Activated CD4-positive, alpha-beta T cell treated with anti-CD3 and anti-CD28 coated beads, Interleukin-2, amount 50 U/mL, for 48 hours (primary cell): ENCODE results near the gene SLC22A31.
"Not testable (repeated sequence)": the region's sequence is repeated elsewhere in the genome, so short reads cannot be mapped to it uniquely, and the experiment has no call there.

ENCODE experiments used
- DNase-seq, 2 experiments: peaks; one replicate each; pipeline ENCODE4 v3.0.0-alpha.2; 2020

The SLC22A31 gene

GRCh38 chr16:89178453-89179147 is 21.7 kb downstream of the SLC22A31 start:
- DNase-seq: no peak

GRCh38 chr16:89177501-89177900 is 22.8 kb downstream of the SLC22A31 start:
- no peak for DNase-seq

- DNase-seq: no peak
Observed at GRCh38 chr16:89176717-89177116, 23.6 kb downstream of the SLC22A31 start.

- no peak for DNase-seq
Observed at GRCh38 chr16:89176147-89176690, 24.1 kb downstream of the SLC22A31 start.

GRCh38 chr16:89175280-89176146 is 24.8 kb downstream of the SLC22A31 start:
- no peak for DNase-seq

DNA sequence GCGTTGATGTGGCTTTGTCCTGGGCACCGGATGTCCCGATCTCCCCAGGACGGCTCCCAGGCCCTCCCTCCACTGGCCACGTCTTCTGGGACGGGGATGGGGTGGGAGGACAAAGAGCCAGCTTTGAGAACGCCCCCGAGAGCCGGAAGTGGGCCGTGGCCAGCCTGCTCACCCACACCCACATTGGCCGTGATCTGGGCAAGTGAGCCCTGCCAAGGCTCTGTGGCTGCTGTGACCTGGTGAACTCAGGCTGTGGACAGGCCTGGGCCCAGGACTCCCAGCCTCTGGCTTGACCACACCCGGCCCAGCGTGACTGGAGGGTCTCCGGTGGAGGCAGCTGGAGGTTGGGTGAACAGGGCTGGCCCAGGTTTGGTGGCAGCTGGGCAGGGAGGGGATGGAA is 25.5 kb downstream of the SLC22A31 start:
- DNase-seq: no peak

DNA sequence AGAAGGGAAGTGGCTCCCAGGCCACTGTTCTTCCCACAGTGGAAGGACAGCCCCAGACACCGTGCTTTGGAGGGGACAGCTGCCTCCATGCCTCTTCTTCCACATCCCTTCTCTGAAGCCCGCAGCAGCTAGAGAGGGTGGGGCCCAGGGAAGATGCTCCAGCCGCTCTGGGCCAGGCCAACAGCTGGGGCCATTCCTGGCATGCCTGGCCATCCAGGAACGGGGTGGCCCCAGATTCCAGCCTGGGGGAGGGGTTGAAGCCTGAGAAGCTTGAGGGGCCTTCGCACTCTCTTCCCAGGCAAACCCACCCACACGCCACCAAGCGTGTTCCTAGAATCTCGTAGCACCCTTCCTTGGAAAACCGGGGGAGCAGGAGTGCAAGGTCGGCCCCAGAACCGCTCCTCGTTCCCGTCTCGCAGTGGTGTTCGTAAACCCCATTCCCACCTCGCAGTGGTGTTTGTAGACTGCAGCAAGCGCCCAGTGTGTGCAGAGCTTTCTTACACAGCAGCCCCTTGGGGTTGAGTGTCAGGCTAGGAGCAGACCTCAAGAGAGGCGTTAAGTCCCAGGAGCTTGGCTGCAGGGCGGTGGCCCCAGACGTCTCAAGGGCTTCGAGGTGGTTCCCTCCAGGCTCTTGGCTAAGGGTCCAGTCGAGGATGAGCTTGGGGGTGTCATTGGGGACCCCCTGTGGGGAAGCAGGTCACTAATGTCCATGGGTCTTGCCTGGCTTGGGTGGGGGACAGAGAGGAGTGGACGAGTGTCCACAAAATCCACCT is 26.1 kb downstream of the SLC22A31 start:
- no peak for DNase-seq

DNA sequence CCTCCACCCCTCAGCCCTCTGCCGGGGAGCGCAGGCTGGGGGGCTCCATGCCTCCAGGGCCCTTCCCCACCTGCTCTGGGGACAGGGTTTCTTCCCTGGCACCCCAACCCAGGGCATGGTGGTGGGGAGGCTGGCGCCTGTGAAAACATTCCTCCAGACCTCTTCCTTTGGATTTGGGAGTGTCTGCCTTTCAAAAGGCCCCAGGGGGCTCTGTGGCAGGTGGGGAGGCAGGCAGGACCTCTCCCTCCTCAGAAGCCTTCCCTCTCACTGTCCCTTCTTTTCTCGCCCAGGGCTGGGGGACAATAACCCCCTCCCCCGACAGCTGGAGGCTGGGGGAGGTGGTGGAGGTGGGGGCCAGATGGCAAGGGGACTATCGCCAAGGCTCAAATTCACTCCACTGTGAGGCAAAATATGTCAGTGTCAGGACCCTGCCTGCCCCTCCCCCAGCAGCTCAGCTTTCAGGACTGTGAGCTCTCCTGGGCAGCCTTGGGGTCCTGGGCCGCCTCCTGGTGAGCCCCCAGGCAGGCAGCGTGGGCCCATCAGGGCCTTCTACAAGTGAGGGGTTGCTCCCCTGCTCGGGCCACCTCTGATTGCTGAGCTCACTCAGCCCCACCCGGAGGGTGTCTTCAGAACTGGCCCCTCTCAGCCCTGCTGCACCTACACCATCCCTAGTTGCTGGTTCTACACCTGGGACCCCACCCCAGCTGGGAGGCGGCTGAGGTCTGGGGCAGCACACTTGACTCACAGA is 27.0 kb downstream of the SLC22A31 start:
- no peak for DNase-seq

- no peak for DNase-seq
Observed at GRCh38 chr16:89172528-89173173, 27.7 kb downstream of the SLC22A31 start.

DNA sequence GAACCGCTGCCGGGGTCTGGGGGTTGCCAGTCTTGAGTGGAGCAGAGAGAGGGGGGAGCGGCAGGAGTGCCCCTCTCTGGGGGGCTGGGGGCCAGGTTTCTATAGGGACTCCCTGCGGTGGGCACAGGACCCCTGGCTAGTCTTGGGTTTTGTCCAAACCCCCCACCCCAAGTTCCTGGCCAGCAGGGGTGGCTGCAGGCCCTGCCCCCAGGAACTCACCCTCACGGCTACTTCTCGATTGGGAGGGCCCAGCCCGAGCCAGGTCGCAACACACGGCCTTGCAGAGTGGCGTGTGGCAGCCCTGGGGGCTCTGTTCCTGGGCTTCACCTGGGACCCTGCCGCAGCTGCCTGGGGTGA is 28.2 kb downstream of the SLC22A31 start:
- DNase-seq: no peak

DNA sequence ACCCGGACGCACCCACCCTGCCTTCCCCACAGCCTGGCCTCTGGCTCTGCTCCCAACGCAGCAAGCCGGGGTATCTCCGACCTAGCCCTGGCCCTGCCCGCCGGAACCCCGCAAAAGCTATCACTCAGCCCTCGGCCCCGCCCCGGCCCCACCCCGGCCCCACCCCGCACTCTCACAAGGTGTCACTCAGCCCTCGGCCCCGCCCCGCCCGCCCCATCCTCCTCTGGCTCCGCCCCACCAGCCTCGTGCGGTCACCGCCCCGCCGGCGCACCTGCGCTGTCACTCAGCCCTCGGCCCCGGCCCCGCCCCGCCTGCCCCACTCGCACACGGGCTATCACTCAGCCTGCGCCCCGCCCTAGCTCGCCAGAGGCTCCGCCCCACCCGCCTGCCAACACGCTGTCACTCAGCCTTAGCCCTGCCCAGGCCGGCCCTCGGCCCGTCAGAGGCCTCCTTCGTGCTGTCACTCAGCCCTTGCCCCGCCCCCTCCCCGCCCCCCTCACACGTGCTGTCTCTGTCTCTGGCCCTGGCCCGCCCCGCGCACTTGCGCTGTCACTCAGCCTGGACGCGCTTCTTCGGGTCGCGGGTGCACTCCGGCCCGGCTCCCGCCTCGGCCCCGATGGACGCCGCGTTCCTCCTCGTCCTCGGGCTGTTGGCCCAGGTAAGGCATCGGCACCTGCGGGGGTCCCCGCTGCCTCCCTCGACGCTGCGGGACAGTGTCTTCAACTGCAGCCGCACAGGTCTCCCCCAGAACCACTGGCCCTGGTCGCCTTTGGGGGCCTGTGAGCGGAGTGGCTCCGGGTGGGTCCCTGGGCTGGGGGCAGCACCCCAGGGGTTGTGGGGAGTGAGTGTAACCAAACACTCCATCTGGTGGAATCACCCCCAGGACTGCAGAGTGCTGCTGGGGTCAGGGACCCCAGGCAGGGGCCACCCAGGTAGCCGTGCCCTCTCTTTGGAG is 28.8 kb downstream of the SLC22A31 start, which contains the start of gene CDH15:
Gene CDH15, plus strand, starts transcription at position 533 of the 955 bp plus-strand sequence. Its CDS starts 84 bp downstream, at position 617.
- DNase-seq: peak; percentile 96 to 97

GRCh38 chr16:89170346-89171215 is 29.8 kb downstream of the SLC22A31 start:
- DNase-seq: peak; percentile 26 to 38

- no peak for DNase-seq
Observed at GRCh38 chr16:89169778-89170177, 30.6 kb downstream of the SLC22A31 start.

GRCh38 chr16:89168381-89169189 is 31.8 kb downstream of the SLC22A31 start:
- no peak for DNase-seq

GRCh38 chr16:89167425-89167941 is 32.9 kb downstream of the SLC22A31 start:
- peak; percentile 90 to 92 for DNase-seq

- DNase-seq: no peak
Observed at GRCh38 chr16:89166696-89167424, 33.5 kb downstream of the SLC22A31 start.

- not testable (repeated sequence) for DNase-seq
Observed at GRCh38 chr16:89165681-89165979, 34.7 kb downstream of the SLC22A31 start.
